HUES64 (cell line): ENCODE data around the gene ONECUT3.

Experiments
- H3K27ac ChIP-seq: 2 replicates; pipeline ENCODE4 v1.7.0; 2013; ENCODE audit warnings: low read depth, low read length, inconsistent platforms
- H3K27me3 ChIP-seq: 2 replicates; pipeline ENCODE4 v1.6.1; 2013; ENCODE audit warnings: mild to moderate bottlenecking, low read length; ENCODE audit not compliant: insufficient read depth
- H3K36me3 ChIP-seq: 2 replicates; pipeline ENCODE4 v1.6.1; 2013; ENCODE audit warnings: mild to moderate bottlenecking, low read length; ENCODE audit not compliant: insufficient read depth
- H3K4me1 ChIP-seq: 2 replicates; pipeline ENCODE4 v1.6.1; 2013; ENCODE audit warnings: mild to moderate bottlenecking, low read length, moderate library complexity; ENCODE audit not compliant: insufficient read depth
- H3K4me3 ChIP-seq: 2 replicates; pipeline ENCODE4 v1.5.1; 2013; ENCODE audit warnings: mild to moderate bottlenecking, low read length, moderate library complexity
- H3K9ac ChIP-seq: 2 replicates; pipeline ENCODE4 v1.6.1; 2013; ENCODE audit warnings: mild to moderate bottlenecking, low read depth, low read length
- H3K9me3 ChIP-seq: 2 replicates; pipeline ENCODE4 v1.6.1; 2013; ENCODE audit warnings: low read depth, low read length; ENCODE audit not compliant: insufficient read depth
- WGBS: fragments of 150-250, 120-280 bp; methylation state at CpG from one replicate; pipeline ENCODE4 v1.1.7; 2013; ENCODE audit warnings: missing lambda C conversion rate; 5-methylcytosine and 5-hydroxymethylcytosine counted together

The ONECUT3 gene

GRCh38 chr19:1807030-1807694 lies 53.9 kb downstream of the ONECUT3 start:
- Histone ChIP-seq H3K9ac (no peak overlapping the region), H3K4me1 (no peaks in the 10 kb centered on the region), H3K9me3 (no peaks in the 10 kb centered on the region), H3K27ac (no peak overlapping the region), H3K4me3 (no peak overlapping the region), H3K27me3 (peaks cover 4% of the 10 kb centered on the region; the same call in 1 of the 2 replicates), H3K36me3 (no peaks in the 10 kb centered on the region)
- WGBS = 86% methylated on average over 28 of the region's 28 CpGs

GRCh38 chr19:1807695-1808394 lies 54.5 kb downstream of the ONECUT3 start:
- H3K9ac ChIP-seq = no peak overlapping the region
- peaks cover 4% of the 10 kb centered on the region; the same call in 1 of the 2 replicates for H3K27me3 ChIP-seq
- no peaks in the 10 kb centered on the region for H3K4me1 ChIP-seq
- H3K4me3 ChIP-seq = no peak overlapping the region
- no peaks in the 10 kb centered on the region for H3K36me3 ChIP-seq
- H3K27ac ChIP-seq = no peak overlapping the region
- H3K9me3 ChIP-seq = no peaks in the 10 kb centered on the region
- WGBS = 88% methylated on average over 28 of the region's 30 CpGs

GRCh38 chr19:1808395-1808731 lies 55.1 kb downstream of the ONECUT3 start:
- Histone ChIP-seq H3K4me1 (no peaks in the 10 kb centered on the region), H3K27me3 (peaks cover 4% of the 10 kb centered on the region; the same call in 1 of the 2 replicates), H3K4me3 (no peak overlapping the region), H3K9ac (no peak overlapping the region), H3K36me3 (no peaks in the 10 kb centered on the region), H3K9me3 (no peaks in the 10 kb centered on the region), H3K27ac (no peak overlapping the region)
- WGBS = 93% methylated on average over 2 of the region's 2 CpGs

- Histone ChIP-seq H3K9me3 (no peaks in the 10 kb centered on the region), H3K4me3 (no peak overlapping the region), H3K27ac (no peak overlapping the region), H3K9ac (no peak overlapping the region), H3K27me3 (peaks cover 4% of the 10 kb centered on the region; the same call in 1 of the 2 replicates), H3K36me3 (no peaks in the 10 kb centered on the region), H3K4me1 (no peaks in the 10 kb centered on the region)
- 91% methylated on average over 18 of the region's 18 CpGs for WGBS
Measured at GRCh38 chr19:1809678-1810077, 56.4 kb downstream of the ONECUT3 start.

- H3K9ac ChIP-seq = no peak overlapping the region
- H3K4me1 ChIP-seq = no peaks in the 10 kb centered on the region
- peaks cover 4% of the 10 kb centered on the region; the same call in 1 of the 2 replicates for H3K27me3 ChIP-seq
- H3K36me3 ChIP-seq = peaks cover 6% of the 10 kb centered on the region; the same call in 1 of the 2 replicates
- H3K27ac ChIP-seq = no peak overlapping the region
- H3K9me3 ChIP-seq = no peaks in the 10 kb centered on the region
- no peak overlapping the region for H3K4me3 ChIP-seq
- 89% methylated on average over 19 of the region's 19 CpGs for WGBS
Measured at GRCh38 chr19:1810439-1811160, 57.3 kb downstream of the ONECUT3 start.

- H3K27ac ChIP-seq = no peak overlapping the region
- peaks cover 12% of the 10 kb centered on the region for H3K36me3 ChIP-seq
- no peaks in the 10 kb centered on the region for H3K9me3 ChIP-seq
- H3K9ac ChIP-seq = no peak overlapping the region
- no peaks in the 10 kb centered on the region for H3K4me1 ChIP-seq
- 50% methylated on average over 13 of the region's 13 CpGs for WGBS
- H3K27me3 ChIP-seq = peaks cover 4% of the 10 kb centered on the region; the same call in 1 of the 2 replicates
- H3K4me3 ChIP-seq = peak overlapping the region; percentile 51
Measured at GRCh38 chr19:1811472-1811894, 58.2 kb downstream of the ONECUT3 start.

DNA sequence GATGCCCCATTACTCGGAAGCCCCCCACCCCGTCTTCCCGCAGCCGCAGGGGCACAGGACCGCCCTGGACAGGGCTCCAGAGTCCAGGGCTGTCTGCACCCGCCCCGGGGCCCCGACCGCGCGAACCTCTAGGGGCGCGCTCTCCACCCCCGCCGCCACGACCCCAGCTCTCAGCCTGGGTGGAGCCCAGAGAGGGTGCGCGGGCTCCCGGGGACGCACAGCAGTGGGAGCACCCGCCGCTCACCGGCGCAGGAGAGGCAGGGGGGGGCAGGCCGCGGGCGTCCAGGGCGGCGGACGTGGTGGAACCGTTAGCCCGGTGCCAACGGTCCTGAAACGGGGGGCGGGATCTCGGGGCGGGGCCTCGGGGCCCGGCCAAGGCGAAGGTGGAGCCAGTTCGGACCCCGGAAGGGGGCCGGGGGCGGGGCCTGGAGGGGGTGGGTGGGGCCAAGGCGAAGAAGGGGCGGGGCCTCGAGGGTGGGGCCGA lies 58.7 kb downstream of the ONECUT3 start, which contains the start of gene ATP8B3:
TSS of gene ATP8B3 (minus strand) at position 335 of the 484 bp plus-strand sequence. CDS start 540 bp downstream, outside the sequence.
- Histone ChIP-seq H3K9me3 (no peaks in the 10 kb centered on the region), H3K36me3 (peaks cover 16% of the 10 kb centered on the region), H3K4me3 (peak within 1 kb of the TSS; percentile 62), H3K27me3 (peaks cover 4% of the 10 kb centered on the region; the same call in 1 of the 2 replicates), H3K27ac (peak within 1 kb of the TSS; percentile 80; the same call in 1 of the 2 replicates), H3K9ac (peak within 1 kb of the TSS; percentile 53; the same call in 1 of the 2 replicates), H3K4me1 (no peaks in the 10 kb centered on the region)
- WGBS = 5% methylated on average over 46 of the region's 48 CpGs

GRCh38 chr19:1812426-1813191 lies 59.3 kb downstream of the ONECUT3 start:
- no peaks in the 10 kb centered on the region for H3K4me1 ChIP-seq
- H3K27ac ChIP-seq = peak overlapping the region; percentile 80; the same call in 1 of the 2 replicates
- peak overlapping the region; percentile 62 for H3K4me3 ChIP-seq
- peaks cover 4% of the 10 kb centered on the region; the same call in 1 of the 2 replicates for H3K27me3 ChIP-seq
- peaks cover 23% of the 10 kb centered on the region for H3K36me3 ChIP-seq
- H3K9ac ChIP-seq = peak overlapping the region; percentile 53; the same call in 1 of the 2 replicates
- under 1% methylated on average over 47 of the region's 47 CpGs for WGBS
- H3K9me3 ChIP-seq = no peaks in the 10 kb centered on the region

DNA sequence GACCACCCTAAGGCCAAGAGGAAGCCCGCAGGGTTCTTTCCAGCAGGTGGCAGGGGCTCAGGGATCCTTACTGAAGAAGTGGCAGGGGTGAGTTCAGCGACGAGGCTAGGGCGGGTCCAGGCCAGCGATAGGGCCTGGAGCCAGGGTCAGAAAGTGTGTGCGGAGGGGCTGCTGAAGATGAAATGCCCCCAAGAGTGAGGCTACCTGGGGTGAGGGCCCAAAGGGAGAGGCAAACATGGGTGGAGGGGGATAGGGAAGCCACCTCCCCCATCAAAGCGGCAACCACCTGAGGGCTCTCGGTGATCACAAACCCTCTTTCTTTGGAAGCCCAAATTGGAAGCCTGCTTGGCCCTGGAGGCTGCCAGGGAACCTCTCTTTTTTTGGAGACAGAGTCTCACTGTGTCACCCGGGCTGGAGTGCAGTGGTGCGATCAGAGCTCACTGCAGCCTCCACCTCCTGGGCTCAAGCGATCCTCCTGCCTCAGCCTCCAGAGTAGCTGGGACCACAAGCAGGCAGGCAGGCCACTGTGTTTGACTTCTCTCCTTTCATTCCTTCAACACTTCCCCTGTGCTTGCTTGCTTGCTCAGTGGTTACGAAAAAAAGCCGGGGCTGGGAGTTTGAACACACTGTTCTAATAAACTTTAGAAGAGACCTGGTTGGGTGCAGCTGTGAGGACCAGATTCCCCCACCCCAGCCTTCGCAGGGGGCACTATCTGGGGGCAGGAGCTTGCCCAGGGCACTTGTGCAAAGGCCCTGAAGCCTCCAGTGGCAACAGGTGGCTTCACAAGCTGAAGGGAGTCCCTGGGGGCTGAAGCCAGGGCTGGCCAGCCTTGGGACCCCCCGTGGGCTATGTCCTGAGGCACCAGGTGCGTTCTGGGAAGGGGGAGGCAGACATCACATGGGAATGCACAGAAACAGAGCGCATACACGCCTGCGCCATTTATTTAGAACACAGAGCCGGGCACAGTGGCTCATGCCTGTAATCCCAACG lies 60.2 kb downstream of the ONECUT3 start:
- Histone ChIP-seq H3K4me3 (peak overlapping the region; percentile 62), H3K4me1 (no peaks in the 10 kb centered on the region), H3K27me3 (peaks cover 4% of the 10 kb centered on the region; the same call in 1 of the 2 replicates), H3K27ac (no peak overlapping the region), H3K9me3 (no peaks in the 10 kb centered on the region), H3K36me3 (peaks cover 31% of the 10 kb centered on the region), H3K9ac (0 out of 2 replicates have a peak overlapping the region, but pooled peaks have one; percentile 12)
- WGBS = 64% methylated on average over 21 of the region's 21 CpGs
